Astrocyte of the spinal cord (primary cell): ENCODE measurements around the gene FOXO1.

Experiments
- DNase-seq: peaks from one replicate; pipeline ENCODE4 v3.0.0; 2011; ENCODE audit warnings: low read depth, low spot score
- H3K4me3 ChIP-seq: 2 replicates; pipeline ENCODE4 v1.5.1; 2011; ENCODE audit warnings: low read depth, mild to moderate bottlenecking, low read length, moderate library complexity
- CTCF ChIP-seq: IDR thresholded peaks from 2 replicates; pipeline ENCODE4 v1.5.1; 2012; ENCODE audit warnings: low read depth, mild to moderate bottlenecking, low read length, inconsistent platforms
- in situ Hi-C: cut with HindIII; loops from 2 replicates; pipeline ENCODE4 v1.10.0; 2017; ENCODE audit warnings: low sequenced_read_pairs

The FOXO1 gene

GRCh38 chr13:40673414-40673813, 7.0 kb upstream of the FOXO1 start:
- in situ Hi-C loops: no loop called here
- no peak for DNase-seq
- no peak for TF ChIP-seq CTCF
- no peak overlapping the region for H3K4me3 ChIP-seq

GRCh38 chr13:40672765-40673397, 6.4 kb upstream of the FOXO1 start:
- no peak for DNase-seq
- no peak overlapping the region for H3K4me3 ChIP-seq
- no peak for TF ChIP-seq CTCF
- in situ Hi-C loops: no loop called here

GRCh38 chr13:40671956-40672764, 5.7 kb upstream of the FOXO1 start:
- H3K4me3 ChIP-seq: no peak overlapping the region
- peak; percentile 74 for DNase-seq
- in situ Hi-C loops: no loop called here
- TF ChIP-seq CTCF: no peak

GRCh38 chr13:40670307-40670706, 3.9 kb upstream of the FOXO1 start:
- no peak for TF ChIP-seq CTCF
- in situ Hi-C loops: no loop called here
- no peak overlapping the region for H3K4me3 ChIP-seq
- DNase-seq: no peak

GRCh38 chr13:40668335-40668734, 1.9 kb upstream of the FOXO1 start:
- no peak for DNase-seq
- peak; percentile 62 for TF ChIP-seq CTCF
- in situ Hi-C loops: no loop called here
- no peak overlapping the region for H3K4me3 ChIP-seq

GRCh38 chr13:40667622-40667978, 1.2 kb upstream of the FOXO1 start:
- no peak for TF ChIP-seq CTCF
- in situ Hi-C loops: no loop called here
- DNase-seq: no peak
- peak overlapping the region; percentile 71 for H3K4me3 ChIP-seq
